ENCODE data around the gene FLT1. TPM values are rescaled to one million over a fixed set of nuclear protein-coding genes. Genes with fewer than 3 reads are reported as not detected.

The FLT1 gene
- total RNA-seq, 2 experiments from 2014 or later = 2.5 to 3.3 TPM

GRCh38 chr13:28394422-28394821 is 100.5 kb downstream of the FLT1 start:
- no peak for DNase-seq
- no peaks in the 10 kb centered on the region for H3K4me1 Mint-ChIP-seq

GRCh38 chr13:28392896-28393505 is 101.9 kb downstream of the FLT1 start:
- DNase-seq = no peak
- Mint-ChIP-seq H3K4me3 (no peak overlapping the region), H3K4me1 (no peaks in the 10 kb centered on the region), H3K27ac (no peak overlapping the region), H3K9me3 (no peaks in the 10 kb centered on the region), H3K27me3 (no peaks in the 10 kb centered on the region), H3K36me3 (no peaks in the 10 kb centered on the region)

More at GRCh38 chr13:28394422-28394821, 100.5 kb downstream of the FLT1 start:
- Mint-ChIP-seq H3K36me3 (no peaks in the 10 kb centered on the region), H3K4me3 (no peak overlapping the region), H3K9me3 (no peaks in the 10 kb centered on the region), H3K27ac (no peak overlapping the region), H3K27me3 (no peaks in the 10 kb centered on the region)

- H3K4me3 Mint-ChIP-seq = no peak overlapping the region
- no peaks in the 10 kb centered on the region for H3K27me3 Mint-ChIP-seq
- H3K36me3 Mint-ChIP-seq = no peaks in the 10 kb centered on the region
- no peak for DNase-seq
- no peak overlapping the region for H3K27ac Mint-ChIP-seq
- H3K4me1 Mint-ChIP-seq = no peaks in the 10 kb centered on the region
- H3K9me3 Mint-ChIP-seq = no peaks in the 10 kb centered on the region
Observed at GRCh38 chr13:28392428-28392827, 102.5 kb downstream of the FLT1 start.

GRCh38 chr13:28387740-28388501 is 107.0 kb downstream of the FLT1 start:
- H3K4me3 Mint-ChIP-seq = no peak overlapping the region
- H3K36me3 Mint-ChIP-seq = no peaks in the 10 kb centered on the region
- H3K27ac Mint-ChIP-seq = no peak overlapping the region
- H3K27me3 Mint-ChIP-seq = no peaks in the 10 kb centered on the region
- peaks cover 4% of the 10 kb centered on the region for H3K4me1 Mint-ChIP-seq
- no peak for DNase-seq
- no peaks in the 10 kb centered on the region for H3K9me3 Mint-ChIP-seq

- Mint-ChIP-seq H3K4me1 (peaks cover 4% of the 10 kb centered on the region), H3K27me3 (no peaks in the 10 kb centered on the region), H3K27ac (no peak overlapping the region), H3K4me3 (no peak overlapping the region), H3K36me3 (no peaks in the 10 kb centered on the region), H3K9me3 (no peaks in the 10 kb centered on the region)
- DNase-seq = no peak
Observed at GRCh38 chr13:28385362-28385761, 109.6 kb downstream of the FLT1 start.

GRCh38 chr13:28384789-28385188 is 110.1 kb downstream of the FLT1 start:
- Mint-ChIP-seq H3K9me3 (no peaks in the 10 kb centered on the region), H3K36me3 (no peaks in the 10 kb centered on the region), H3K4me1 (peaks cover 4% of the 10 kb centered on the region), H3K27ac (no peak overlapping the region), H3K4me3 (no peak overlapping the region), H3K27me3 (no peaks in the 10 kb centered on the region)
- no peak for DNase-seq

GRCh38 chr13:28380319-28380718 is 114.6 kb downstream of the FLT1 start:
- H3K9me3 Mint-ChIP-seq = no peaks in the 10 kb centered on the region
- no peak overlapping the region for H3K27ac Mint-ChIP-seq
- H3K4me3 Mint-ChIP-seq = no peak overlapping the region
- no peak for DNase-seq
- H3K4me1 Mint-ChIP-seq = peaks cover 4% of the 10 kb centered on the region
- no peaks in the 10 kb centered on the region for H3K36me3 Mint-ChIP-seq
- H3K27me3 Mint-ChIP-seq = no peaks in the 10 kb centered on the region

GRCh38 chr13:28379371-28380083 is 115.4 kb downstream of the FLT1 start:
- Mint-ChIP-seq H3K27ac (no peak overlapping the region), H3K4me3 (no peak overlapping the region), H3K9me3 (no peaks in the 10 kb centered on the region), H3K27me3 (no peaks in the 10 kb centered on the region), H3K36me3 (no peaks in the 10 kb centered on the region), H3K4me1 (peaks cover under 1% of the 10 kb centered on the region)
- no peak for DNase-seq

- no peak for DNase-seq
- no peak overlapping the region for H3K4me3 Mint-ChIP-seq
- no peak overlapping the region for H3K27ac Mint-ChIP-seq
Observed at GRCh38 chr13:28376604-28377003, 118.3 kb downstream of the FLT1 start.

GRCh38 chr13:28375250-28375930 is 119.5 kb downstream of the FLT1 start:
- no peaks in the 10 kb centered on the region for H3K27me3 Mint-ChIP-seq
- no peak overlapping the region for H3K27ac Mint-ChIP-seq
- no peak overlapping the region for H3K4me3 Mint-ChIP-seq
- no peaks in the 10 kb centered on the region for H3K9me3 Mint-ChIP-seq
- no peaks in the 10 kb centered on the region for H3K36me3 Mint-ChIP-seq
- no peaks in the 10 kb centered on the region for H3K4me1 Mint-ChIP-seq
- no peak for DNase-seq

More at GRCh38 chr13:28376604-28377003, 118.3 kb downstream of the FLT1 start:
- Mint-ChIP-seq H3K27me3 (no peaks in the 10 kb centered on the region), H3K4me1 (no peaks in the 10 kb centered on the region), H3K9me3 (no peaks in the 10 kb centered on the region), H3K36me3 (no peaks in the 10 kb centered on the region)

- H3K36me3 Mint-ChIP-seq = no peaks in the 10 kb centered on the region
- H3K9me3 Mint-ChIP-seq = no peaks in the 10 kb centered on the region
- H3K27ac Mint-ChIP-seq = no peak overlapping the region
- DNase-seq = no peak
- no peaks in the 10 kb centered on the region for H3K27me3 Mint-ChIP-seq
- H3K4me3 Mint-ChIP-seq = no peak overlapping the region
- H3K4me1 Mint-ChIP-seq = no peaks in the 10 kb centered on the region
Observed at GRCh38 chr13:28373810-28374209, 121.1 kb downstream of the FLT1 start.

- DNase-seq = no peak
- Mint-ChIP-seq H3K9me3 (no peaks in the 10 kb centered on the region), H3K27ac (no peak overlapping the region), H3K36me3 (peaks cover 1% of the 10 kb centered on the region), H3K4me3 (no peak overlapping the region), H3K4me1 (no peaks in the 10 kb centered on the region), H3K27me3 (no peaks in the 10 kb centered on the region)
Observed at GRCh38 chr13:28370448-28370847, 124.5 kb downstream of the FLT1 start.

- H3K36me3 Mint-ChIP-seq = peaks cover 8% of the 10 kb centered on the region
- no peak overlapping the region for H3K4me3 Mint-ChIP-seq
- H3K4me1 Mint-ChIP-seq = peaks cover 28% of the 10 kb centered on the region
- peak overlapping the region; percentile 35 for H3K27ac Mint-ChIP-seq
- H3K27me3 Mint-ChIP-seq = no peaks in the 10 kb centered on the region
- H3K9me3 Mint-ChIP-seq = peaks cover 3% of the 10 kb centered on the region
- no peak for DNase-seq
Observed at GRCh38 chr13:28358708-28359107, 136.2 kb downstream of the FLT1 start.

GRCh38 chr13:28357911-28358433 is 137.0 kb downstream of the FLT1 start:
- H3K27me3 Mint-ChIP-seq = no peaks in the 10 kb centered on the region
- peaks cover 3% of the 10 kb centered on the region for H3K9me3 Mint-ChIP-seq
- H3K27ac Mint-ChIP-seq = peak overlapping the region; percentile 57
- no peak for DNase-seq
- peaks cover 8% of the 10 kb centered on the region for H3K36me3 Mint-ChIP-seq
- H3K4me3 Mint-ChIP-seq = no peak overlapping the region
- peaks cover 29% of the 10 kb centered on the region for H3K4me1 Mint-ChIP-seq

All from activated naive CD8-positive, alpha-beta T cell treated with anti-CD3 and anti-CD28 coated beads for 36 hours (primary cell).